A549 treated with RU486 at 1 μM for 4 hours (cell line): ENCODE data around the gene NDUFB7. TPM values are rescaled to one million over a fixed set of nuclear protein-coding genes. Genes with fewer than 3 reads are reported as not detected.

Source experiments
- total RNA-seq: library from RNA; stranded (reverse); fragments of 200-300 nt; extraction: Qiagen RNA extraction; gene quantifications from 5 replicates; pipeline ENCODE4 v1.2.3, GENCODE V29; 2022; ENCODE audit warnings: low read depth

Gene NDUFB7
- total RNA-seq = 156 to 212 TPM (median 190 TPM) in 5 replicates

DNA sequence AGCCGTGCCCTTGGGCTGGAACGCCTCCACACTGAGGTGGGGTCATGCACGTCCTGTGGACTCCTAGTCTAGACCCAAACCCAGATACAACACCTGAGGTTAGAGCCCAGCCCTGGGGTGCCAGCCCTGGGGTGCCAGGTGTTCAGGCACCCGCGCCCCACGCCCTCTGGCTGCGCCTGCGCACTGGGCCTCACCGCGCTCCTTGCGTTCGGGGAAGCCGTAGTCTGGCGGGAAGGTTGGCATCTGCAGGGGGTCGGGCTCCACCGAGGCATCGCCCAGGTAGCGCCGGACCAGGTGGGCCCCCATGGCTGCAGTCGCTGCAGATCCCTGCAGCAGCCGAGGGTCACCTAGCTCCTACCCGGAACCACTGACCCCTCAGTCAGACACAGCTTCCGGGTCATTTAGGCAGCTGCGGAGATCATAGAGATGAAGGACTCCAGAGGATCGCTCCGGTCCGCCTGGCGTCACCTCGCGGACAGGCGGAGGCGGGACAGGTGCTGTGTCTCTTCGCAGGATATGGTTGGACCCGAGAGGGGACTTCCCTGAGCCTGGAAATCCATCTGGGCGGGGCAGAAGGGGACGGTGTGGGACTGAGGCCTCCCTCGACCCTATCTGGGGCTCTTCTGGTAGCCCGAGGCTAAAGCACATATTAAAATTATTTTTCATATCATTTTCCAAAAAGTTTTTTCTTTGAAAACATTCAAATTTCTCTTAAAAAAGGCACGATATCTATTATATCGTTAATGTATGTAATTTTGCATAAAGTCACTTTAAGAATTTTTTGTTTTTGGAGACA lies at the start of gene NDUFB7:
Gene NDUFB7 (minus strand): TSS at position 372 of the 796 bp plus-strand sequence. CDS start 66 bp downstream, at position 306.

GRCh38 chr19:14582894-14583340 lies 11.1 kb upstream of the NDUFB7 start, which contains the start of gene CLEC17A:
TSS of gene CLEC17A (plus strand) at chr19:14583084. CDS start at chr19:14583161, 77 bp downstream.

DNA sequence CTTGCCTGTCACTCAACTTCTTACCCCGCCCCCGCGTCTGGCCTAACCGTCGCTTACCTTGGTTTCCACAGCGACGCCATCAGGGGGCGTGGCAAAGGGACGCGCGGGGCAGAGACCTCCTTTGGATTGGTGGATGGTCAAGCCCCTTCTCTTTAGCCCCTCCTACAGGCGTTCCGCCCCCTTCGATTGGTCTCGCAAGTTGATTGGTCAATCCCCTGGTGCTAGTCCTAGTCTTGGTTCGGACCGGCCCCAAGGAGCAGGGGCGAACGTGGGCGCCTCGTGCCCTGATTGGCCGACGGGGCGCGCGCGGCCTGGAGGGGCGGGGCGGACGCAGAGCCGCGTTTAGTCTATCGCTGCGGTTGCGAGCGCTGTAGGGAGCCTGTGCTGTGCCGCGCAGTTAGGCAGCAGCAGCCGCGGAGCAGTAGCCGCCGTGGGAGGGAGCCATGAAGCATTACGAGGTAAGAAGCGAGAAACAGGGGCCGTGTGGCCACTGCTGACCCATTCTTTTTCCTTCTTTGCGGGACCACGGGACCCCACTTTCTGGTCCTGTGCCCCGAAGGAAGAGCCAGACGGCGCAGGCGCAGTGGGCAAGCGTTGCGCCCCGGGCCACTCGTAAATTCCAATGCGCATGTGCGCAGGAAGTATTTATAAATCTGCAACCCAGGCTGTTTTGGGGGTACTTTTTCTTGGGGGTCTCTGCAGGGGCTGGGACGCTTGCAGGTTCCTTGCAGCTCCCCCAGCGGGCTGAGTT lies 42.4 kb downstream of the NDUFB7 start, which contains the start of gene TECR:
Gene TECR (plus strand): TSS at position 341 of the 751 bp plus-strand sequence. CDS start 103 bp downstream, at position 444.

GRCh38 chr19:14517840-14518505 lies 53.9 kb downstream of the NDUFB7 start, which contains the start of gene DNAJB1:
TSS of gene DNAJB1 (minus strand) at chr19:14518397. CDS start at chr19:14518349, 48 bp downstream.

Other genes with a start within 250 kb of the NDUFB7 start
- gene ADGRE5, start 190.6 kb downstream of the NDUFB7 start, total RNA-seq = 64.8 to 91.9 TPM (median 85.5 TPM) in 5 replicates
- gene DDX39A, start 152.7 kb downstream of the NDUFB7 start, total RNA-seq = 112 to 136 TPM (median 126 TPM) in 5 replicates
- 58.3 to 71.4 TPM (median 69.8 TPM) in 5 replicates for gene PKN1, start 138.8 kb downstream of the NDUFB7 start, total RNA-seq
- not detected in 5 replicates for gene PTGER1, start 96.7 kb downstream of the NDUFB7 start, total RNA-seq
- 75.6 to 126 TPM (median 109 TPM) in 5 replicates for gene GIPC1, start 75.9 kb downstream of the NDUFB7 start, total RNA-seq
- 109 to 171 TPM (median 135 TPM) in 5 replicates for gene DNAJB1, start 53.7 kb downstream of the NDUFB7 start, total RNA-seq
- 143 to 193 TPM (median 183 TPM) in 5 replicates for gene TECR, start 42.5 kb downstream of the NDUFB7 start, total RNA-seq
- gene CLEC17A, start 11.0 kb upstream of the NDUFB7 start, total RNA-seq = 0.13 TPM in 1 of 5 replicates, not detected in the others
- gene ADGRE3, start 102.8 kb upstream of the NDUFB7 start, total RNA-seq = not detected in 5 replicates
- 1.9 to 4.0 TPM (median 3.0 TPM) in 5 replicates for gene ZNF333, start 118.0 kb upstream of the NDUFB7 start, total RNA-seq
- 0.39 to 1.0 TPM (median 0.65 TPM) in 5 replicates for gene ADGRE2, start 206.5 kb upstream of the NDUFB7 start, total RNA-seq